T follicular helper cell (primary cell): Measurements from ENCODE around the gene TNS3.

Source experiments
- DNase-seq: peaks from one replicate; pipeline ENCODE4 v3.0.0-alpha.2; 2020; ENCODE audit warnings: low read depth

TNS3 gene

DNA sequence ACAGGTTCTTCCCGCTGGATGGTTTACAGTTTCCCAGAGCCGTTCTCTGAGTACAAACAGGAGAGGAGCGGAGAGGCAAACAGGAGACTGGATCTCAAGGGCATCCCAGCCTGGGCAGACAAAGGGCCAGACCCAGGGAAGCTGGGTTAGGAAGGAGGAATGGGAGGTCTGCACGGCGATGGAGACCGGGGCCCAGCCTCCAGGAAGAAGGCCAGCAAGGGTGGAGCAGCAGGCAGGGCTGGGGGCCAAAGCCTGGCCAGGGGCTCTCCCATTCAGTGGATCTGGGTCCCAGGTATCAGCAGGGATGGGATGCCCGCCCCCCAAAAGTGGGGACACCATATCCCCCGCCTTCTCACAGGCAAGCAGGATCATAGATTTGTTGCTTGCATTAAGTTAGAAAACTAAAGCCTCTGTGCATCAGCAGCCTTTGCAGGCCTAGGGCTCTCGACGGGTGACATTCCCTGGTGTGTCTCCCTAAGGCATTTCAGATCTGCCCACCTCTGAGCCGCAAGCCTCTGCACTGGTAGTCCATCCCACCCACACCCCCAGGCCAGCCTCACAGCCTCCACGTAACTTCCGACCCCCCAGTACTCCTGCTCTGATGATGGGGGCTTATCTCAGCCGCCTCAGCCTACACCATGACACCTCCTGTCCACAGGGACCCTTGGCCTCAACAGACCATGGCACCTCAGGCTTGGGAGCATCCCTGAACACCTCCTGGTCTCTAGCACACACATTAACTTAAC, 59.9 kb downstream of the TNS3 start:
- DNase-seq, result no peak

DNA sequence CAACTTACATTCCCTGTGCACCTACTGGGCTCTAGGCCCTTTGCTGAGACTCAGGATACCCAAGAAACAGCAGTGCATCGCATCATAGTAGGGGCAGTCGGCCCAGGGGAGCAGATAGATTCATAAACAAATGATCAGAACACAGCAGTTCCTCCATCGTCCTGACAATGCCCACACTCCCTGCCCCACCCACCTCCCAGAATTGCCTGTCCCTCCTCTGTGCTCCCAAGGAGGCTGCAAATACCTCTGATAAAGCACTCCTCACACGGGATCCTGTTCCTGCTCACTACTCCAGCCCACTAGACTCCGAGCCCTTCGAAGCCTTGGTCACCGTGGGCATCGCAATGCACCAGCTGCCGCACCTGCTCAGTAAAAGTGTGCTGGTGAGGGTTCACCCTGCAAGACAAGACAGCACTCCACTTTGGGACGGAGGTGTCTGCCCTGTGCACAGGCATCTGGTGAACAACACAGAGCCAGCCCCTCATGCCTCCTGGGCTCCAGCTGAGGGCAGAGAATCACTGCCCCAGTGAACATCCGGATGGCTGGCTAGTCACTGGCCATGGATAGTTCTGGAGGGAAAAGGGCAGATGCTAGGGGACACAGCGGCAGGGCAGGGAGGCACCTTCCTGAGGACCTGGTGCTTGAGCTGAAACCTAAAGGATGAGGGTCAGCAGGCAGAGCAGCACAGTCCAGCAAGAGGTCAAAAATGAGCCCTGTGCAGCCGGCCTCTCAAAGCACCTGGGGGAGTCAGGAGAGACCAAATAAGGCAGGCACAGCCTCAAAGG, 60.7 kb downstream of the TNS3 start:
- DNase-seq, result no peak

DNA sequence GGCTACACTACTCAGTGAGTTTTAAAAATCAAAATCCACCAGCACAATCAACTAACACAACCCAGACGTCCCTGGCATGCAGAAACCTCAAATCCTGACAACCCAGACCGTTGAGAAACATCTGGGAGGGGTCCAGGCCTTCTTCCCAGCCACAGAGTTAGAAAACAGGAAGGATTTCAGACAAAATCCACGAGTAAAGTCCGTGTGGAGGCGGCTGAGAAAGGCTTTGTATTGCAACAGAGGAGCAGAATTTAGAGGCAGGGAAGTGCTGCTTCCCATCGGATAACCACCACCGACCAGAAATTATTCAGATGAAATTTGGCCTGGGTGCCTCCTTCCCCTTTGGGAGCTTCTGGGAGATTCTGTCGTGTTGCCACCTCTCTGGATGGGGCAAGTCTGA, 61.5 kb downstream of the TNS3 start:
- DNase-seq, result no peak

DNA sequence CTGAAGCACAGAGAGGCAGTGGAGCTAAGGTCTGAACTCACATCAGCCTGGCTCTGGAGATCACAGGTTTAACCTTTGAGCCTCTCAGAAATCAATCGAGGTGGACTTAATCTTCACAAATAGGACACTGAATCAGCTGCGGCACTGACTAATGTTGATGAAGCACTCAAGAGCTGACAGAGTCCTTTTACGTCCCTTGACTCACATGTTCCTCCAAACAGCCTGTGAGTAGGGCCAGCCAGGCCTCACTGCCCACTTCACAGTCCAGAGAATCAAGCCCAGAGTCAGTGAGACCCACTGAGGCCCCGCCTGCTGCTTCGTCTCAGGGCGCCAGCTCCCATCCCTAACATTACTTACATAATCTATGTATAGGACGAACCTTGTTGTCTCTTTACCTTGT, 63.1 kb downstream of the TNS3 start:
- no peak for DNase-seq

DNA sequence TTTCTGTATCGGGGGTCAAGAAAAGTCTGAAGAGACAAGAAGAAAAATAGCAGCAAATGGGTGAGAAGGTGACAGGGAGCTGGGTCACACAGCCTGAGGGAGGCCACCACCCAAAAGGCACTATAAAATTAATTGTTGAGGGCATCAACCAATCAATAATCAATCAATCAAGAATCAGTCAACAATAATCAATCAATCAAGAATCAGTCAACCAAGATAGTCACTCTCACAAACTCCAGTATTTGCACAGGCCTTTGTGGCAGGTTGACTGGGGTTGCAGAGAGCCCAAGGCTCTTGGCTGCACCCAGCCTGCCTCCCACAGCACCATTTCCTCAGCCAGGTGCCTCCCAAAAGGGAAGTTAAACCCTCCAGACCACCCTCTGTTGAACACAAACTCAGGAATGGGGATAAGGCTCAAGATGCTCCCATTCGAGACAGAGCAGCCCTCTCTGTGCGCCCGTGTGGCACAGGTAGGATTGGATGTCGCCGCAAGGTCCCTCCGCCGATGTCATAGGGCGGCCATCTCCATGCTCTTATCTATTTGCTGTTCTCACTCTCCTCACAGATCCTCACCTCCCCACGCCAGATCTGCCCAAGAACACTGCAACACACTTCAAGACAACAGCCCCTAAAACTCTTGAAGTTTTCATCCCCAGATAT, 64.0 kb downstream of the TNS3 start:
- DNase-seq, result no peak

DNA sequence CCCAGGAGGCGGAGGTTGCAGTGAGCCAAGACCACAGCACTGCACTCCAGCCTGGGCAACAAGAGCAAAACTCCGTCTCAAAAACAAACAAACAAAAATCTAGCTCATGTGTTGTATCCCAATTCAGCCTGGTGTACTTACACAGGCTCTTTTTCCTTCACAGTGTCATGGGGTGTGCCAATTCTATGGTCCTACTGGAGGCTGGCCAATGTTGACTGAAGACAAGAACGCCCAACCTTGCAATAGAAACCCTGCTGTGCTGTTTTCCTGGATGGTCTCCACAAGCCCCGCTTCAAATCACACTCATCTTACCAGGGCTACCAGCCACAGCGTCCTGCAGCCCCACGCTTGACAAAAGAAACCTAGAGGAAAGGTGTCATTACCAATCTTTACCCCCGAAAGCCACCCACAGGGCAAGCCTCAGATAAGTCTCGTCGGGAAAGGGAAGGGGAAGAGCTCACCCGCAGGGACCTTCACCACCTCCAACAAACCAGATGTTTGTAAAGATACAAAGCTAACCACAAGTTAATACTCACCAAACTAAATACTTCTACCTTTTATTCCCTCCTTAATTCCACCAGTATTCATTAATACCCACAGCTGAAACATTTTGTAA, 64.8 kb downstream of the TNS3 start:
- no peak for DNase-seq

DNA sequence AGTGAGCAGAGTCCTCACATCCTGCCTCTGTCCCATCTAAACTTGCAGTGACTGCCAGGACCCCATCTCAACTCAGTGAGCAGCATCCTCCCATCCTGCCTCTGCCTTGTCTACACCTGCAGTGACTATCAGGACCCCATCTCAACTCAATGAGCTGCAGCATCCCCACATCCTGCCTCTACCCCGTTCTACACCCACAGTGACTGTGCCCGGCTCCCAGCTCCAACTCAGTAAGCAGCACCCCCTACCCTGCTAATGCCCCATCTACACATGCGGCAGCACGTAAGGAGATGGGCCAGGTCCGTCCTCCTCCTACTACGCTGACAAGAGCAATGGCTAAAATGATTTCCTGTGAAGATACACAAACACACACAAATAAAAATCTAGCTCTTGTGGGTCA, 65.5 kb downstream of the TNS3 start:
- no peak for DNase-seq

DNA sequence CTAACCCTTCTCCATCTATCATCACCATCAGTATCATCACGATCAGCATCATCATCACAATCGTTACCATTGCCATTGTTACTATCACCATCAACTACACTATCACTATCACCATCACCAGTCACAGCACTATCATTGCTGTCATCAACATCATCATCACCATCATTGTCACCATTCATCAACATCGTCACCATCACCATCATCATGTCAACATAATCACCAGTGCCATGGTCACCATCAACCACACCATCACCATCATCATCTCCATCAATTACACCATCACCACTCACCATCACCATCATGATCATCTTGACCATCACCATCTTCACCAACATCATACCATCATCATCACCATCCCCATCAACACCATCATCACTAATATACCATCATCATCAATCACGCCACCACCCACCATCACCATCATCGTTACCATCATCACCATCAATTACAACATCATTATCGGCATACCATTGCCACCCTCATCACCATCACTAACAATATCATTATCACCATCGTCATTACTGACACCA, 66.5 kb downstream of the TNS3 start:
- no peak for DNase-seq

DNA sequence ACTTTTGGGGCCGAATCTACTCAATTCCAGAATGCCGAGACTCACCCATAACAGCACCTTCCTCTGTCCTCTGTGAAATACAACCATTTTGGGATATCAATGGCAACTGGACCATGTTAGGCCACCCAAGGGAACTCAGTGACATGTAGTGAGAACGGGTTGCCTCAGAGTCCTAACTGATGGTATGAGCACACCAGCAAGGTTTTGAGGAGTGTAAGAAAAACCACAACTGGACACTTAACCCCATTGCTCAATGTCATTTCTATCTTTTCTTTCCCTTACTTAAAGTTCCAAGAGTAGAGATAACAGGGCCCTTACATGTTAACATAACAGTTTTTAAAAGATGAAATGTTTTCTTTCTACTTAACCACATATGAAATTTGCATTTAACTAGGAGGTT, 67.1 kb downstream of the TNS3 start:
- no peak for DNase-seq

DNA sequence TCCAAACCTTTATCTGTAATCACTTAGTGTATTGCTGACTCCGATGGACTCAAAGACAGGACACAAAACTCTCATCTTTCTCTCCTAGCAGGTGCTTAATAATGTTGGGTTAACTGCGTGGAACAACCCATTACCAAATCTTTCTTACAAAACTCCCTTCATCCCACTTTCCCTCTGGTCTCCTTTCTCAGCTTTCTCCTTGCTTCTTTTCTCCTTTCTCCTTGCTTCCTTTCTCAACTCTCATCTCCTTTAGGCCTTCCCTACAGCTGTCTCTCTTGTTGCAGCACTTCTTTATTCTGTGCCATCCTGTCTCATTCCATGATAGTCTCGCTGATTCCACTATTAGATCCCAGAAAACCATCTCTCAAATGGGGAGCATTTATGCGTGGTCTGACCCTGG, 67.5 kb downstream of the TNS3 start:
- no peak for DNase-seq

DNA sequence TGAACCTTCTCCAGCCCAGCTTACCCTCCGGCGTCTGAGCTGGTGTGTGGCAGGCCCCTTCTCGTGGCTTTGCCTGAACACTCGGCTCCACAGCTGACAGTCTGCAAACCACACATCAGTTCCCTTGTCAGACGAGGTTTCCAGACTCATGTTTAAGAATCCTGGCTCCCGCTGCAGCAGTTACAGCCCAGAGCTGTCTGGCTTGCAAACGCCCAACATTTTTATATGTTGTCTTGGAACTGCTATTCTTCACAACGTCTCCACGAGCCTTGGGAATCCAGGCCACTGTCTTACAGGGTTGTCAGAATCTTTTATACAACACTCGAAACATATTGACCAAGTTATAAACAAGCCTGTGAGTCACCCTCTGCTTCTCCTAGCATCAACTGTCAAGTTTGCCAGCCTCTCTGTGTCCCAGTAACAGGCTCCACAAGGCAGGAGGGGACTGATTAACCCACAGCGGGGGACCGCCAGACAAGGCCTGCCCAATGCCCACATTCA, 68.1 kb downstream of the TNS3 start:
- no peak for DNase-seq

DNA sequence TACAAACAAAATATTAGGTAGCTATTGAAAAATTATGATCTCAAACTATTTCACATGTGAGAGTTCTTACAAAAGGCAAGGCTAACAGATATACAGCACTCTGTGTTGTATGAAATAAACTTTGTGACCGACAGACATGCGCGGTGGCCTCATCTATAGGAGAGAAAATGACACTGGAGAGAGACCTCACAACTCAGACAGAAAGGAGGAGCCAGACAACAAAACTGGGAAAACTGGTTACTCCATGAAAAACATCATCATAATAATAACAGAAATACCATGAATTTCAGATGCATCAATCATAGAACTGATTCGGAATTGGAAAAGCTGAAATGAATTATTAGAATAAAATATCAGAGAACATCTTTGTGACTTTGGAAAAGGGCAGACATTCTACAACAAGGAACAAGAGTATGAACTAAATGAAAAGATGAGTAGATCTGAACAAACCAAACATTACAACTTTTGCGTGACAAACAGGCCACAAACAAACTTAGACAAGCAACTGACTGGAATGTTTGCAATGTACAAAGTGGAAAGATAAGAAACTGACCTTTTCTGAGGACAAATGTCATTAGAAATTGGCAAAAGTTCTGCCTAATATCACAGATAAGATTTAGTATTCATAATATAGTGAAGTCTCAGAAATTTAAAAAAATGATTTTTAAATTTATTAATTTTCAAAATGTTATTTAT, 69.3 kb downstream of the TNS3 start:
- no peak for DNase-seq

DNA sequence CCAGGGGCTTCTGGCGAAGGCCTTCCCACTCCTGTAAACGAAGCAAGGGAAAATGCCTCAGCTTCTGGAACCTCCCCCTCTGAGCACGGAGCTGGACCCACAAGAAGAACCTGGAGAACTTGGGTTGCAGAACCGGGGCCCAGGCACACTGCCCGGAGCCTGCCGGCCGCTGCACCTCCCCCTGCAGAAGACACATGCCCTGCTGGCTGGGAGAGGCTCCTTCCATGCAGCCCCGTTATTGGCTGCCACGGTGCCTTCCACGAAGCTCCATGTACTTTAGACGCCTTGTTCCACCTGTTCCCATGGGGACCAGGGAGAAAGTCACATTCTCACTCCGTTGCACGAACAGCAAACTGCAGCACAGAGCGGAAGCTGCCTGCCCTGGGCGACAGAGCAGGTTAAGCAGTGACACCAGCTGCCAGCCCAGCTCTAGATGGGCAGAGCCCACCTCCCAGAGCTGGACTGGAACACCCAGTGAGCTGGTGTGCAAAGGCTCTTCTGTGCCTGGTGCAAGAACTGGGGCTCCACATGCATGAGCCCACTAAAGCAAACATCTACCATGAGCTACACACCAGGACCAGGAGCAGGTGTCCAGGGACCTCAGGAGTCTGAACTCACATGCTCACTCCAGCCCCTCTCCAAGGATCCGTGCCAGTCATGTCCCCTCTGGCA, 70.1 kb downstream of the TNS3 start:
- DNase-seq, result no peak

DNA sequence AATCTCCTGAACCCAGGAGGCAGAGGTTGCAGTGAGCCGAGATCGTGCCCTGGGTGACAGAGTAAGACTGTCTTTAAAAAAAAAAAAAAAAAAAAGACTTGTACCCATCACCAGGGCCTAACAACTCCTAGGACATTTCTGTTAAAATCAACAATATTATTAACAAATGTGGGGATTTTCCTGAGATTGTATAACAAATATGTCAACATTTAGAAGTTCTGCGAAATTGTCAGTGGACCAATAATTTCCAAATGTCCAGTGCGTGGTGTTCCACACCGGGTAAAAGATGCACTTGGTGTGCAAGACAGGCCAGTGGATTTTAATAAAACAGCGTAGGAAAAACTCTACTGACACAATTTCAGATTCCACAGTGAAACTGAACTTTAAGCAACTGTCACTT, 71.1 kb downstream of the TNS3 start:
- no peak for DNase-seq

DNA sequence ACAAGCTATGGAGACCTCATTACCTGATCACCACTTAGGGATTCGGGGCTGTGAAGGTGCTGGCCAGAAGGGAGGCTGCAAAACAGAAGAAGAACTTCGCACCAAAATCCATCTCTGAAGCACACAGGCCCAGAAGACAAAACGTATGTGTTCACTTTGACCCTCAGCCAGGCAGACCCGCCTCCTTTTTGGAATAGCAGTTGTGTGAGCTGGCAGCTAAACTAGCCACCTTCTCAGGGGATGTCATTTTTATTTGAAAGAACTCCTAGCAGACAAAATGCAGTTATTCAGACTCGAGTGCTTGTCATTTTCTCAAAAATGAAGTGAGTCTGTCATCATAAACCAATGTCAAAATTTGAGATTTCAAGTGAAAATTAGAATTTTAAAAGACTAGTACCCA, 71.7 kb downstream of the TNS3 start:
- DNase-seq, result no peak

DNA sequence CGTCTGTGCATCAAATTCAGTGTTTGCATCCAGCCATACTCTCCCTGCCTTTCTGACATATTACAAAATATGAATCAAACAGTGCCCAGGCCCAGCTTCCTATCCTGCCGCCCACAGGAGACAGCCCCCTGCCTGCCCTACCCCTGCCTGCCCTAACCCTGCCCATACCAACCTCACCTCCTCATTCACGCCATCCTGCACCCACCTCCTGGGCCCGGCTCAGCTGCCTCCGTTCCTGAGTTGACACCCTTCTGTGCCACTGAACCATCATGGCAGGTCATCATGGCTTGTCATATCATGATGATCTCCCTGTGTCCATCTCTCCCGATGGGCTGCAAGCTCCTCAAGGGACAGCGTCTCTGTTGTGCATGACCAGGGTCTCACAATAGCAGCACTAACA, 72.3 kb downstream of the TNS3 start:
- DNase-seq, result no peak

DNA sequence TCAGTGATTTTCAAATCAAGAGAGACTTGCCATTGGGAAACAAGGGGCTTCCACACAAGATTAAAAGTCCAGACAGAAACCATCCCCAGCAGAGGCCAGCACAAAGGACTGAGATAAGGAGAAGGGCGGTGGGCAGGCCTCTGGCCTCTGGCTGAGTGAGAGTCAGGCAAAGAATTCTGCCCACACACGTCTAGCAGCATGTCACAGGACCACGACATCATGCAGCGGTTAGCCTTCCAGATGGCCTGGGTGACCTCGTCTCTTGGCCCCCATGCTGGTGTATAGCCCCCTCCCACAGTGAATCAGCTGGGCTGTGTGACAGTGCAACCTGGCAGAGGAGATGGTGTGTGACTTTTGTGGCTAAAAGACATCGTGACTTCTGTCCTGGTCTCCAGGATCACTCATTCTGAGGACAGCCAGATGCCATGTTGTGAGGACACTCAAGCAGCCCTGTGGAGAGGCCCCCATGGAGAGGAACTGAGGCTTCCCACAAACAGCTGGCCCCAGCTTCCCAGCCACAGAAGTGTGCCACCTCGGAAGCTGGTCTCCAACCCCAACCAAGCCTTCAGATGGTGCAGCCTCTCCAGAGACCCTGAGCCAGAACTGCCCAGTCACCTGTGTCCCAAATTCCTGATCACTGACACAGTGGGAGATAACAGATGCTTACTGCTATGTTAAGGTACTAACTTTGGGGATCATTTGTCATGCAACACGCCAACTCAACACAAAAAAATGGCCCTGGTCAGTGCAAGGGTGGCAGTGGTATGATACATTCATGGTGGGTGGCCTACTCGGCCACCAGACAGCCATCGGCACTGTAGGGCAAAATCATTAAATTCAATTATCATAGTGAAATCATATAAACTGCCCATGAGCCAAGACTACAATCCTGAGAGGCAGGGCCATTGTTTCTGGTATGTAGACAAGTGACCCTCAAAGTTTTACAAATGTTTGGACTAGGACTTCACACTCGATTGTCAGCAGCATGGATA, 73.2 kb downstream of the TNS3 start:
- DNase-seq, result no peak

DNA sequence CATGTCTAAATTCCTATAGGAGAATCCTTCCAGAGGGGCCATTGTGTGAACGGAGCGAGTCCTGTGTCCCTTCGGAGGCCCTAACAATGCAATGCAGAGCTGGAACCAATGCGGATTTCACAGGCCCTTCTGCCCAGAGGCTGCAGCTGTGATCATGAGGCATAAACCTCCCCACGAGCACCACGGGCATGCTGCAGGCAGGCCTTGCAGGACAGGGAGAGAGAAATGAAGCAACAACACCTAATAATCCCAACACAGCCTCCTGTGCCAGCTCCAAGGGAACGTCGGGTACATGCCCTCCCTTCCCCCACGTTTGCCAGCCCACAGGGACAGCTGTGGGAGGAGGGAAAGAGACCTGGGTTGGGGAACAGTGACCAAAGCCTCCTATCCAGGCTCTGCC, 74.4 kb downstream of the TNS3 start:
- no peak for DNase-seq

DNA sequence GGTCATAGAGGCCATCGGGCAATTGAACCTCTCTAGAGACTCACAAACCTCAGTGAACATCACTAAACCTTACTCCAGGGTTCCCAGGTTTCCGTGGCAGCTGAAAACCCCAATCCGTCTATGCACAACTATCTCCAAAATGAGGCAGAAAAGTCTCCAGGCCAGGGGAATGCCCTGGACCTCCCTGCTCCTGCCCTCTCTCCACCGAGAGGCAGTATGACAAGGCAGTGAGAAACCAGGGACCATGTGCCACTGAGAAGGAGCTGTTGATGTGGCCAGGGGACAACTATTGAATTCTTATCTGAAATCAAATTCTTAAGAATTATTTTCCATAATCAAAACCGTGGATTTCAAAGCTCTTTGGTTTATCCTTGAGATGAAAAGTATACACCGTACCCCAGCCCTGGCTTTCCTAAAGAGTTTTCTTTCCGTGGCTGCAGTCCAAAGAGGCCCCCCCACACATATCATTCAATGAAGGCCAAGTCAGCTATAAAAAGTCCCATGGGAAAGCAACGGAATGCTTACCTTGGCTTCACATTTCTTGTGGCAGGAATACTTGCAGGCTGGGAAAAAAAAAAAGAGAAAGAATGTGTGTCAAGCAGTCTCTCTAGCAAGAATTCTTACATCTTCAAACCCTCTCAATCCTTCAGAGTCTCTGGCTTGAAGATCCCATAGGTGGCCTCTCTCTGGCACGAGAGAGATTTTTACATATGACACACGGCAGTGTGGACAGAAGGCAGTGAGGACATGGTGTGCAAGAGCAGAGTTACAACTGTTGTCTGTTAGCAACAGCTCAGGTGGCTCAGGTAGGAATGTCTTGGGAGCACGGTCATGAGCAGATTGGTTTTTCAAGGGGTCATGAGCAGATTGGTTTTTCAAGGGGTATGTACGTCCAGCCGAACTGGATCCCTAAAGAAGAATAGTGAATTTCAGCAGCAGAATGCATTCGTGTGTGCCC, 75.2 kb downstream of the TNS3 start:
- DNase-seq, result no peak
